Cardiac muscle cell (in vitro differentiated cells and primary cell): ENCODE results near the gene LPIN2. TPM values are rescaled to one million over a fixed set of nuclear protein-coding genes. Genes with fewer than 3 reads are reported as not detected.

Source experiments
- DNase-seq, 2 donors: peaks; one replicate each; pipeline versions ENCODE4 v3.0.0 to v3.0.0-alpha.2; 2010 to 2017; ENCODE audit warnings: low read depth in 1 of 2, low spot score in 1 of 2
- H3K27ac ChIP-seq: fragments of 200-600 bp; sonication (generic); 2 replicates; pipeline ENCODE4 v1.5.1; 2016
- H3K27me3 ChIP-seq: fragments of 200-600 bp; sonication (generic); 2 replicates; pipeline ENCODE4 v1.6.0; 2016; ENCODE audit warnings: control low read depth
- H3K36me3 ChIP-seq: fragments of 200-600 bp; sonication (generic); 2 replicates; pipeline ENCODE4 v1.5.1; 2016; ENCODE audit warnings: control low read depth
- H3K4me1 ChIP-seq: fragments of 200-600 bp; sonication (generic); 2 replicates; pipeline ENCODE4 v1.8.1; 2017; ENCODE audit warnings: low read depth, mild to moderate bottlenecking, mixed run types
- H3K4me3 ChIP-seq: fragments of 200-600 bp; sonication (generic); 2 replicates; pipeline ENCODE4 v1.5.1; 2016; ENCODE audit warnings: mild to moderate bottlenecking
- H3K9me3 ChIP-seq: fragments of 200-600 bp; sonication (generic); 2 replicates; pipeline ENCODE4 v1.5.1; 2017; ENCODE audit warnings: low read depth, mild to moderate bottlenecking, control low read depth
- polyA plus RNA-seq: library from polyadenylated mRNA; unstranded; fragments of >200 nt; fragmentation: Nextera tagmentation; extraction: Ambion mirVana; gene quantifications from 2 replicates; pipeline ENCODE4 v1.2.1, GENCODE V29; 2016
- total RNA-seq: library from RNA; depleted of rRNA; stranded (reverse); fragments of >200 nt; gene quantifications from 2 replicates; pipeline ENCODE4 v1.2.3, GENCODE V29; 2016
- TF ChIP-seq, protein P1 (sequence below): IDR thresholded peaks from 2 replicates; pipeline ENCODE4 v1.5.1; 2012; ENCODE audit warnings: low read depth, mild to moderate bottlenecking, low read length

LPIN2 gene
- total and polyA plus RNA-seq, 2 experiments from 2014 or later: 18.1 to 50.8 TPM

- DNase-seq: no peak
- peaks cover 6% of the 10 kb centered on the region for H3K4me1 ChIP-seq
- H3K36me3 ChIP-seq: no peaks in the 10 kb centered on the region
- no peaks in the 10 kb centered on the region for H3K9me3 ChIP-seq
- no peak overlapping the region for H3K4me3 ChIP-seq
- no peaks in the 10 kb centered on the region for H3K27me3 ChIP-seq
- TF ChIP-seq, protein P1, sequence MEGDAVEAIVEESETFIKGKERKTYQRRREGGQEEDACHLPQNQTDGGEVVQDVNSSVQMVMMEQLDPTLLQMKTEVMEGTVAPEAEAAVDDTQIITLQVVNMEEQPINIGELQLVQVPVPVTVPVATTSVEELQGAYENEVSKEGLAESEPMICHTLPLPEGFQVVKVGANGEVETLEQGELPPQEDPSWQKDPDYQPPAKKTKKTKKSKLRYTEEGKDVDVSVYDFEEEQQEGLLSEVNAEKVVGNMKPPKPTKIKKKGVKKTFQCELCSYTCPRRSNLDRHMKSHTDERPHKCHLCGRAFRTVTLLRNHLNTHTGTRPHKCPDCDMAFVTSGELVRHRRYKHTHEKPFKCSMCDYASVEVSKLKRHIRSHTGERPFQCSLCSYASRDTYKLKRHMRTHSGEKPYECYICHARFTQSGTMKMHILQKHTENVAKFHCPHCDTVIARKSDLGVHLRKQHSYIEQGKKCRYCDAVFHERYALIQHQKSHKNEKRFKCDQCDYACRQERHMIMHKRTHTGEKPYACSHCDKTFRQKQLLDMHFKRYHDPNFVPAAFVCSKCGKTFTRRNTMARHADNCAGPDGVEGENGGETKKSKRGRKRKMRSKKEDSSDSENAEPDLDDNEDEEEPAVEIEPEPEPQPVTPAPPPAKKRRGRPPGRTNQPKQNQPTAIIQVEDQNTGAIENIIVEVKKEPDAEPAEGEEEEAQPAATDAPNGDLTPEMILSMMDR: no peak
- H3K27ac ChIP-seq: no peak overlapping the region
Measured at GRCh38 chr18:2984703-2985261, 28.2 kb downstream of the LPIN2 start.

GRCh38 chr18:2984091-2984490 lies 28.9 kb downstream of the LPIN2 start:
- no peaks in the 10 kb centered on the region for H3K27me3 ChIP-seq
- DNase-seq: no peak
- no peak overlapping the region for H3K27ac ChIP-seq
- H3K36me3 ChIP-seq: no peaks in the 10 kb centered on the region
- peaks cover 6% of the 10 kb centered on the region for H3K4me1 ChIP-seq
- H3K4me3 ChIP-seq: no peak overlapping the region
- H3K9me3 ChIP-seq: no peaks in the 10 kb centered on the region
- TF ChIP-seq, protein P1: no peak

- Histone ChIP-seq H3K4me1 (peaks cover 6% of the 10 kb centered on the region), H3K36me3 (no peaks in the 10 kb centered on the region), H3K27me3 (no peaks in the 10 kb centered on the region), H3K27ac (no peak overlapping the region), H3K9me3 (no peaks in the 10 kb centered on the region), H3K4me3 (no peak overlapping the region)
- DNase-seq: no peak
- TF ChIP-seq, protein P1: no peak
Measured at GRCh38 chr18:2983296-2983695, 29.6 kb downstream of the LPIN2 start.

DNA sequence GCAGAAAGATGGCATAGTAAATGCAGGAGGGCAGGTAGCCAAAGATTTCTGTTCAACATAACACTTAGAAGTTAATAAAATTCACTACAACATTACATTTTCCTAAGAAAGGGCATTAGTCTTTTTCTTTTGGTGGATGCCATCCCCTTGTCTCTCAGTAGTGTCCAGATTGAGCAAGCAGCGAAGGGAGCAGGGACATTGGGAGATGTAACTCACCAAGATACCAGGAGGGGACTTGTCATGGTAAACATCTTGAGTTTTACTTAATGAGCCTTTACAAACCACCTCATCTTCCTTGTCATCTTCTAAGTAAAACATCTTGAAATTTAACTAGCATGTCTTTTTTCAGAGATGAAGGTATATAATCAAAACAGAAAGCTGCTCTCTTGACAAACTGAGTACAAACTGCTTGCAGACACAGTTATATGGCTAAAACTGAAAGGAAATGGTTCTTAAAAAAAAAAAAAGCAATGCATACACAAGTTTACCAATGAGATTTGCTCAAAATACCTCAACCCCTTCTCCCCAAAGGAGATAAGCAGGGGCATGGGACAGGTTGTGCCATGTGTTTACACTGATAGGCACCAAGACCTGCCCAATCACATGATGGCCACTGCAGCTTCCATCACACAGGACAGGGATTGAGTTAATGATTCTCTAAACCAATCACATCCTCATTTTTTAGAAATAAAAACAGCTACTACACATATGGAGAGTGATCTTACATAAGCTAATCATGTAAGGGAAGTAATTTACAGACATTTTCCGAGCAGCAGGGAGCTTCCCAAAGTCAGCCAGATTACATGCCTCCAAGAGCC lies 30.3 kb downstream of the LPIN2 start:
- Histone ChIP-seq H3K4me3 (no peak overlapping the region), H3K27me3 (no peaks in the 10 kb centered on the region), H3K27ac (no peak overlapping the region), H3K9me3 (no peaks in the 10 kb centered on the region), H3K36me3 (no peaks in the 10 kb centered on the region), H3K4me1 (peaks cover 6% of the 10 kb centered on the region)
- TF ChIP-seq, protein P1: no peak
- DNase-seq: no peak

- Histone ChIP-seq H3K27ac (no peak overlapping the region), H3K4me1 (peaks cover 12% of the 10 kb centered on the region), H3K4me3 (no peak overlapping the region), H3K9me3 (no peaks in the 10 kb centered on the region), H3K36me3 (no peaks in the 10 kb centered on the region), H3K27me3 (no peaks in the 10 kb centered on the region)
- TF ChIP-seq, protein P1: no peak
- DNase-seq: no peak
Measured at GRCh38 chr18:2982022-2982421, 30.9 kb downstream of the LPIN2 start.
